ENCODE data around the gene WFDC9. TPM values are rescaled to one million over a fixed set of nuclear protein-coding genes. Genes with fewer than 3 reads are reported as not detected.
"Not testable (repeated sequence)": the region's sequence is repeated elsewhere in the genome, so short reads cannot be mapped to it uniquely, and the experiment has no call there.

Gene WFDC9
- total RNA-seq, 1 donor from 2014 or later, result not detected

DNA sequence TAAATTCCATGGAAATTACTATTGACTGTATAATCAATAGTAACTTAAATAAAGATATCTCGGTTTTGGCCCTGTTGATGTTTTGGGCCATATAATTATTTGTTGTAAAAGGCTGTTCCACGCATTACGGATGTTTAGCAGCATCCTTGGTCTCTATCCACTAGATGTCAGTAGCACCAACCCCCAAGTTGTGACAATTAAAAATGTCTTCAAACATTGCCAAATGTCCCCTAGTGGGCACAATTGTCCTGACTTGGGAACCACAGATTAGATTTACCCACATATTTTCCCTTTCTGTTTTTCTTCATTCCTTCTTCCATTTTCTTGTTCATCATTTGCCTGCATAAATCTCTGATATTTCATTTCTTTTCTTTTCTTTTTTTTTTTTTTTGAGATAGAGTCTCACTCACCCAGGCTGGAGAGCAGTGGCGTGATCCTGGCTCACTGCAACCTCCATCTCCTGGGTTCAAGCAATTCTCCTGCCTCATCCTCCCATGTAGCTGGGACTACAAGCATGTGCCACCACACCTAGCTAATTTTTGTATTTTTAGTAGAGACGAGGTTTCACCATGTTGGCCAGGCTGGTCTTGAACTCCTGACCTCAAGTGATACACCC lies 38.4 kb downstream of the WFDC9 start:
- no peak for DNase-seq (ENCODE audit: low spot score)

DNA sequence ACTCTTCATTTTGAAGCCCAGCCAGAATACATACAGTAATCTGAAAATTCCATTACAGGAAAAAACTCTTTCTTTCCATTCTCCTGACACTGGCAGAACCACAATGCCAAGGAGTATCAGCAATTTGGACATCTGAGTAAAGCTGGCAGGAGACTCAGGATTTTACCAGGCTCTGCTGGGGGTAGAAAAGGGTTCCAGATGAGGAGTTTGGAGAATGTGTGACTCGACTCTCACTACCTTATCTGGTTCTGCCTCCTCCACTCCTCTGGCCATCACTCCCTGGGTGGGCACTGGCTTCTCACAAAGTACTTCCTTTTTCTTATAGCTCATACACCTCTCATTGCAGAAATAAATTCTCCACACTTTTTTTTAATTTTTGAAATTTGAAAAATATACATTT lies 41.4 kb downstream of the WFDC9 start:
- no peak for DNase-seq (ENCODE audit: low spot score)

DNA sequence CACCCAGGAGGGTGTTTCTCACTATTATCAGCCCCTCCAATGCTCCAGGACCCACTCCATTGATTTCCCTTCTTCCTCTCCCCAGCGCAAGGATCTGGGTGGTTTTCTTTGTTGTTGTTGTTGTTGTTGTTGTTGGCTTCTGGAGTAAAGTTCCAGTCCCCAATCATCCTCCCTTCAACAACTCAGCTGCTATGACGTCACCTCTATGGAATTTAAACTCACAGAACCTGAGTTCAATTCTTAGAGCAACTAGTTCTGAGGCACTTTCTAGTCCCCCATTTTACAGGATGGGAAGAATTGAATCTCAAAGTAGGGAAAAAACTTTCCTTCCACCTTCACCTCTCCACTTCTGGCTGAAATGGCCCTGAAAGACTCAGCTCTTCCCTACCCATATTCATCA lies 42.3 kb downstream of the WFDC9 start:
- DNase-seq (ENCODE audit: low spot score), result no peak

DNA sequence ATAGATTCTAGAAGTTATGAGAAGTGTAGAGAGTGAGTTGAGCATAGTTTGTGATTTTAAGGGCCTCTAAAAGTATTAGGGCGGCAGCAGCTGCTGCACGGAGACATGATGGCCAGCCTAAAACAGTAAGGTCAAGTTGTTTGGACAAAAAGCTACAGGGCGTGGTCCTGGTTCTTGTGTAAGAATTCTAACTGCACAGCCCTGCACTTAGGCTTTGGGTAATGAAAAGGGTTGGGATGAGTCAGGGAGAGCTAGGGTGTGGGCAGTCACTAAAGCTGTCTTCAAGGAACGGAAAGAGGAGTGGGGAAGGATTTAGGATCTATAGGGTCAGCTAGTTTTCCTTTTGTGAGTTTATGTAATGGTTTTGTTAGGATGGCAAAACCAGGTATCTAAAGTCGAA lies 45.1 kb downstream of the WFDC9 start:
- not testable (repeated sequence) for DNase-seq (ENCODE audit: low spot score)

DNA sequence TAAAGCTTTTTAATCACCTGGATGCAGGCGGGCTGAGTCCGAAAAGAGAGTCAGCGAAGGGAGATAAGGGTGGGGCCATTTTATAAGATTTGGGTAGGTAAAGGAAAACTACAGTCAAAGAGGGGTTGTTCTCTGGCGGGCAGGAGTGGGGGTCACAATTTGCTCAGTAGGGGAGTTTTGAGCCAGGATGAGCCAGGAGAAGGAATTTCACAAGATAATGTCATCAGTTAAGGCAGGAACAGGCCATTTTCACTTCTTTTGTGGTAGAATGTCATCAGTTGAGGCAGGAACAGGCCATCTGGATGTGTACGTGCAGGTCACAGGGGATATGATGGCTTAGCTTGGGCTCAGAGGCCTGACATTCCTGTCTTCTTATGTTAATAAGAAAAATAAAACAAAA lies 46.8 kb downstream of the WFDC9 start:
- not testable (repeated sequence) for DNase-seq (ENCODE audit: low spot score)

DNA sequence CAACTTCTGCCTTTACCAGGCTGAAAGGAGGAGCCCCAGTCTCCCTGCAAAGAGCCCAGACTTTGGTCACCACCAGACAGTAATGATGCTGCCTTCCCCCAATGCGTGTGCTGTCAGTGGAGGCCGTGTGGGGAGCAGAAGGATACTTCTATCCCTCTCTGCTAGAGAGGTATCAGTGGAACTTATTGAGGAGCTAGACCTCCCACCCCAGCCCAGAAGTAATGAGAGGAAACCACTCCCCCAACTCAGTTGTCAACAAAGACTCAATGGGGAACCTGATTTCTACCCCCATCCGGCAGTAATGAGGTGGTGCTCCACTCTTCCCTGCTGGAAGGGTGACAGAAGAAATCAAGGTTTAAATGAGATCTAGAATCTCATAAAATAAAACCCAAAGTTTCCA lies 47.6 kb downstream of the WFDC9 start:
- DNase-seq (ENCODE audit: low spot score), result no peak

DNA sequence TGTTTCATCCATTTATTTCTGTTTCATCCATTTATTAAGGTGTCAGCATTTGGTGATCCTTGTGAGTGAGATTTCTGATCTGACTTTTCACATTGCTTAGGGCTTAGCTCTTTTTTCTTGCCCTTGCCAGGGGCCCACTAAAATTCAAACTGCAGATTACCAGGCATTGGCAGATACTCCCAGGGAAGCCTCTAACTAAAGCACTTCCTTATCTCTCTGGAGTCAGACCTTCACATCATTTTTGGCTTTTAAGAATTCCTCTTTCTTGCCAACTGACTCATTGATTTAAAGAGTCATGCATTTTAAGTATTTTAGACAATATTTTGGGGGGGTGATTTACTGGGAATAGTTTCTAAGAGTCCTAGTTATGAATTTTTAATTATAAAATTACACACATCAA lies 49.4 kb downstream of the WFDC9 start:
- DNase-seq (ENCODE audit: low spot score), result no peak

DNA sequence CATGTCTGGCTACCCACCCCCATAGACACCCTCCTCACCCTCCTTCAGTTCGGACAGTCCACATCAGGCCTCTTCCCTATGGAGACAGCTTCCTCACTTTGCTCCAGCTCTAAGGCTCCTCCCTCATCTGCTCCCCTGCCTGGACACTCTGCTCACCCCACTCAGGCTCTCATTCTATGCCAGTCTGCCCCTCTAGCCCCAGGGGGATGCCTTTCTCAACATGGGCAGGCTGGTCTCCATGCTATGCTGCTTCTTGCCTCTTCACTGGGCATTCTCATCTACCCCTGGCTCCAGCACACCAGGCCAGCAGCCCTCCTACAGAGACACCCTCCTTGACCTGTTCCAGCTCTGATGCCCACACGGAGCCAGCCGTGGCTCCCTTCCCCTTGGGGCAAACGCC lies 51.9 kb downstream of the WFDC9 start, which contains the start of gene WFDC8:
WFDC8 (minus strand) TSS at position 101 of the 400 bp plus-strand sequence; CDS start at position 64, 37 bp downstream.
- no peak for DNase-seq (ENCODE audit: low spot score)

DNA sequence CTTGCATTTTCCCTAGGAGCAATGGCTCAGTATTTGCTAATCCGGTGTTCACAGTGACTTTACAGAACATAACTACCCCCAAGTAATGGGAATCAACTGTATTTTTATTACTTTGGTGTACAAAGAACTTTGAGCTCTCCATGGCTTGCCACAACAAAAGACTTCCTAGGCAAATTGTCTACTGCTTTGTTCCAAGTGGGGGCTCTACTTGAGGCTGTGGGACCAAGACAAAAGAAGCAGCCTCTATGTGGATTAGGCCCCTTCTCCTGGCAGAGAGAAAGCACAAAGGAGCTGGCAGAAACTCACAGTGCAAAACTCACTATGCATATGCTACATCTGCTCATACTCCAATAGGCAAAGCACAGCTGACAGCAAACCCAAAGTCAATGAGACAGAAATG lies 52.9 kb downstream of the WFDC9 start:
- no peak for DNase-seq (ENCODE audit: low spot score)

DNA sequence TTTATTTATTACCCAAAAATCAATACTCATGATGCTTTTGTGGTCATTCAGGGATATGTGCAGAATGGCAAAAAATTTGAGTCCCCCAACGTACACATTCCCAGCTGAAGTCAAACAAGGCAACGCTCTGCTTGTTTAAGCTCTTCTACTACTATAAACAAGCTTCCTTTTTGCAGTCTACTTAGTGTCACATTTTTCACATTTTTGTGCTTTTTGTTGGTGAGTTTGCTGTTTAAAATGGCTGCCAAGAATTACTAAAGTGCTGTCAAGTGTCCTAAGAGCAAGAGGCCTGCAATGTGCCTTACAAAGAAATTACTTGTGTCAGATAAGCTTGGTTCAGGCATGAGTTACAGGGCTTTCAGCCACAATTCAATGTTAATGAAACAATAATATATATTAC lies 54.1 kb downstream of the WFDC9 start:
- no peak for DNase-seq (ENCODE audit: low spot score)

DNA sequence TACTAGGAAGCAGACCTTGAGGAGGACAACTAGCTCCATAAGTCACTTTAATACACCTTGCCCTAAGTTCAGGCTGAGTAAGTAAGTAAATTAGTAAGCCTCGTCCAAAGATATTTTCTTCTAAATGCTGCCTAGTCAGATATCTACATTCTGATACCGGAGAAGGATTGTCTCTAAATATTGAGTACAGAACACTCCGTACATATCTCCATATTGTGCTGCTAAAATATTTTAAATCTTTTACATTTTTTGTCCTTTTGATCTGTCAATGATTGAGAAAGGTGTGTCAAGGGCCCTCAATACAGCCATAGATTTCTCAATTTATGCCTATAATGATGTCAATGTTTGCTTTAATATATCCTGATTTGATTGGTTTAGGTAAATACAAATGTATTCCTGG lies 55.2 kb downstream of the WFDC9 start:
- DNase-seq (ENCODE audit: low spot score), result no peak

DNA sequence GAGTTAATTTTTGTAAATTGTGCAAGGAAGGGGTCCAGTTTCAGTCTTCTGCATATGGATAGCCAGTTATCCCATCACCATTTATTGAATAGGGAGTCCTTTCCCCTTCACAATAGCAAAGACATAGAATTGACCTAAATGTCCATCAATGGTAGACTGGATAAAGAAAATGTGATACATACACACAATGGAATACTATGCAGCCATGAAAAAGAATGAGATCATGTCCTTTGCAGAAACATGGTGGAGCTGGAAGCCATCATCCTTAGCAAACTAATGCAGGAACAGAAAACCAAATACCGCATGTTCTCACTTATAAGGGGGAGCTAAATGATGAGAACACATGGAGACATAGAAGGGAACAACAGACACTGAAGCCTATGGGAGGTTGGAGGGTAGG lies 61.4 kb downstream of the WFDC9 start:
- DNase-seq (ENCODE audit: low spot score), result not testable (repeated sequence)

DNA sequence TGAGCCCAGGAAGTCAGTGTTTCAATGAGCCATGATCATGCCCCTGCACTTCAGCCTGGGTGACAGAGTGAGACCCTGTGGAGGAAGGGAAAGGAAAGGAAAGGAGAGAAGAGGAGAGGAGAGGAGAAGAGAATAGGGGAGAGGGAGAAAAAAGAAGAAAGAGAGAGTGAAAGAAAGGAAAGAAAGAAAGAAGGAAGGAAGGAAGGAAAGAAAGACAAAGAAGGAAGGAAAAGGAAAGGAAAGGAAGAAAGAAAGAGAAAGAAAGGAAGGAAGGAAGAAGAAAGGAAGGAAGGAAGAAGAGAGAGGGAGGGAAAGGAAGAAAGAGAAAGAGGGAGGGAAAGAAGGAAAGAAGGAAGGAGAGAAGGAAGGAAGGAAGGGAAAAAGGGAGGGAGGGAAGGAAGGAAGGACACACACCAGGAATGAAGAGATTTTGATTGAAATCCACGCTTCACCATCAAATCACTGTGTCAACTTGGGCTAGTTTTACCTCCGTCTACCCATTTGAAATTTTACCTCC lies 66.3 kb downstream of the WFDC9 start:
- no peak for DNase-seq (ENCODE audit: low spot score)

Other genes starting within 250 kb of the WFDC9 start
- 63.0 TPM for gene DBNDD2, start 223.0 kb downstream of the WFDC9 start, total RNA-seq
- 94.3 TPM for gene PIGT, start 215.1 kb downstream of the WFDC9 start, total RNA-seq
- 244 TPM for gene WFDC2, start 161.5 kb downstream of the WFDC9 start, total RNA-seq
- not detected for gene SPINT3, start 115.7 kb downstream of the WFDC9 start, total RNA-seq
- gene WFDC6, start 91.8 kb downstream of the WFDC9 start, total RNA-seq, result not detected
- gene EPPIN, start 83.9 kb downstream of the WFDC9 start, total RNA-seq, result not detected
- not detected for gene WFDC8, start 52.0 kb downstream of the WFDC9 start, total RNA-seq
- gene WFDC10A, start 1.5 kb downstream of the WFDC9 start, total RNA-seq, result not detected
- gene WFDC11, start 39.0 kb upstream of the WFDC9 start, total RNA-seq, result not detected
- 0.55 TPM for gene WFDC13, start 70.8 kb upstream of the WFDC9 start, total RNA-seq
- gene WFDC10B, start 73.7 kb upstream of the WFDC9 start, total RNA-seq, result 1.9 TPM
- not detected for gene SPINT4, start 91.1 kb upstream of the WFDC9 start, total RNA-seq
- 3.0 TPM for gene WFDC3, start 160.6 kb upstream of the WFDC9 start, total RNA-seq
- gene DNTTIP1, start 160.7 kb upstream of the WFDC9 start, total RNA-seq, result 24.5 TPM
- 1.1 TPM for gene UBE2C, start 181.4 kb upstream of the WFDC9 start, total RNA-seq
- gene TNNC2, start 196.0 kb upstream of the WFDC9 start, total RNA-seq, result 0.57 TPM
- gene SNX21, start 202.5 kb upstream of the WFDC9 start, total RNA-seq, result 31.4 TPM
- gene ACOT8, start 226.1 kb upstream of the WFDC9 start, total RNA-seq, result 21.0 TPM
- gene ZSWIM3, start 226.3 kb upstream of the WFDC9 start, total RNA-seq, result 4.1 TPM
- 14.4 TPM for gene ZSWIM1, start 249.9 kb upstream of the WFDC9 start, total RNA-seq